ENCODE data around the gene PRSS58.

Gene PRSS58

GRCh38 chr7:142257958-142258357, at the start of gene PRSS58:
Gene PRSS58, minus strand, starts transcription at chr7:142258058. Its CDS starts 351 bp downstream, at chr7:142257707.
- in situ Hi-C loops (cut with MboI; ENCODE audit: low sequenced_read_pairs), result no loop called here

- in situ Hi-C loops (cut with MboI; ENCODE audit: low sequenced_read_pairs), result no loop called here
These were observed 49.5 kb upstream of the PRSS58 start for GRCh38 chr7:142307246-142307900.

- in situ Hi-C loops (cut with MboI; ENCODE audit: low sequenced_read_pairs), result no loop called here
These were observed 45.8 kb upstream of the PRSS58 start for GRCh38 chr7:142303650-142304049.

- in situ Hi-C loops (cut with MboI; ENCODE audit: low sequenced_read_pairs), result no loop called here
These were observed 44.2 kb upstream of the PRSS58 start for GRCh38 chr7:142301923-142302550.

- in situ Hi-C loops (cut with MboI; ENCODE audit: low sequenced_read_pairs), result no loop called here
These were observed 43.4 kb upstream of the PRSS58 start for GRCh38 chr7:142301299-142301698.

GRCh38 chr7:142300689-142301088, 42.8 kb upstream of the PRSS58 start:
- in situ Hi-C loops (cut with MboI; ENCODE audit: low sequenced_read_pairs), result no loop called here

- in situ Hi-C loops (cut with MboI; ENCODE audit: low sequenced_read_pairs), result no loop called here
These were observed 41.5 kb upstream of the PRSS58 start for GRCh38 chr7:142299237-142299781.

- in situ Hi-C loops (cut with MboI; ENCODE audit: low sequenced_read_pairs), result no loop called here
These were observed 40.8 kb upstream of the PRSS58 start for GRCh38 chr7:142298627-142299026.

- in situ Hi-C loops (cut with MboI; ENCODE audit: low sequenced_read_pairs), result no loop called here
These were observed 40.2 kb upstream of the PRSS58 start for GRCh38 chr7:142298009-142298408.

- in situ Hi-C loops (cut with MboI; ENCODE audit: low sequenced_read_pairs), result no loop called here
These were observed 22.4 kb upstream of the PRSS58 start for GRCh38 chr7:142280263-142280662.

GRCh38 chr7:142279601-142280000, 21.7 kb upstream of the PRSS58 start:
- in situ Hi-C loops (cut with MboI; ENCODE audit: low sequenced_read_pairs), result no loop called here

- in situ Hi-C loops (cut with MboI; ENCODE audit: low sequenced_read_pairs), result no loop called here
These were observed 17.2 kb upstream of the PRSS58 start for GRCh38 chr7:142275028-142275427.

GRCh38 chr7:142272841-142273240, 15.0 kb upstream of the PRSS58 start:
- in situ Hi-C loops (cut with MboI; ENCODE audit: low sequenced_read_pairs), result no loop called here

GRCh38 chr7:142263598-142264380, 5.9 kb upstream of the PRSS58 start:
- in situ Hi-C loops (cut with MboI; ENCODE audit: low sequenced_read_pairs), result no loop called here

- in situ Hi-C loops (cut with MboI; ENCODE audit: low sequenced_read_pairs), result no loop called here
These were observed 7.2 kb downstream of the PRSS58 start for GRCh38 chr7:142250705-142251104.

- in situ Hi-C loops (cut with MboI; ENCODE audit: low sequenced_read_pairs), result no loop called here
These were observed 7.9 kb downstream of the PRSS58 start for GRCh38 chr7:142249918-142250317.

GRCh38 chr7:142248166-142249160, 9.4 kb downstream of the PRSS58 start:
- in situ Hi-C loops (cut with MboI; ENCODE audit: low sequenced_read_pairs), result no loop called here

GRCh38 chr7:142243823-142244222, 14.0 kb downstream of the PRSS58 start:
- in situ Hi-C loops (cut with MboI; ENCODE audit: low sequenced_read_pairs), result no loop called here

- in situ Hi-C loops (cut with MboI; ENCODE audit: low sequenced_read_pairs), result no loop called here
These were observed 17.3 kb downstream of the PRSS58 start for GRCh38 chr7:142240546-142240945.

- in situ Hi-C loops (cut with MboI; ENCODE audit: low sequenced_read_pairs), result no loop called here
These were observed 26.1 kb downstream of the PRSS58 start for GRCh38 chr7:142231716-142232115.

Measured in HL-60/S4 treated with retinoic acid at 250 ng/mL for 4 days and 3 days (cell line).